BE2C (cell line): Measurements from ENCODE around the gene RNF130.

Source experiments
- DNase-seq: peaks from one replicate; pipeline ENCODE4 v3.0.0-alpha.2; 2020
- H3K27me3 ChIP-seq: fragments of 250-450 bp; sonication (Bioruptor Pico); 2 replicates; pipeline ENCODE4 v1.5.1; 2020; ENCODE audit warnings: mild to moderate bottlenecking
- H3K36me3 ChIP-seq: fragments of 250-450 bp; sonication (Bioruptor Pico); 2 replicates; pipeline ENCODE4 v1.5.1; 2020; ENCODE audit warnings: mild to moderate bottlenecking
- H3K4me1 ChIP-seq: fragments of 250-450 bp; sonication (Bioruptor Pico); 2 replicates; pipeline ENCODE4 v1.5.1; 2020
- H3K4me3 ChIP-seq: 2 replicates; pipeline ENCODE4 v1.5.1; 2011; ENCODE audit warnings: low read depth, low read length
- H3K9me3 ChIP-seq: fragments of 250-450 bp; sonication (Bioruptor Pico); 2 replicates; pipeline ENCODE4 v1.5.1; 2020
- TF ChIP-seq, protein P1 (sequence below): IDR thresholded peaks from 2 replicates; pipeline ENCODE4 v1.5.1; 2012; ENCODE audit warnings: mild to moderate bottlenecking, low read depth, low read length

Gene RNF130

DNA sequence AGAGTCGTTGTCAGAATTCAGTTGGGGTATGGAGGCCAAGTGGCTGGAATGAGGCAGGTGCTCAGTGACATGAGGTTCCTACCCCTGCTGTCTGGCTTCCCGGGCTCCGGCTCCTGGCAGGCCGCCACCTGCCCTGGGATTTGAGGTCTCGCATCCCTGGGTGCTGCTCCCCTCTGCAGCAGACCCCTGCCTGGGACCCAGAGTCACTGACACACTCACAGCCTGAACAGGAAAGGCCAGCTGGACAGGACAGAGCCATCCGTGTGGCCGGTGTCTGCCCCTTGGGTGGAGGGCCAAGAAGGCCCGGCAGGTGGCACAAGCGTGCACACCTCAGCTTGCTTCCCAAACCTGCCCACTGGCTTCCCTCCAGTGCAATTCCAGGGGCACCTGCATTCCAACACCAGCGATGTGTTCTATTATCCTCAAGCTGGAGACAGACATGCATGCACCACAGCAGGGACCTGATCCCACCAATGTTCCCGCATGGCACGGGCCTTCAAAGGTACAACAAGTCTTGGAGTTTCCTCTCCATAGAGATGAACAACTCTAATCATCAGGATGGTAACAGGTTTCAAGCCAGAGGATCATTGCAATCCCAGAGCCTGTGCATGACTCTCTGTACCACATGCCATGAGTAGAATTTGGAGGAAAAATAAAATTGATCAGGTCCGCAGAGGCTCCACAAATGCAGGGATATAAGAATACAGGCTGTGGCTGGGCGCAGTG is 45.6 kb upstream of the RNF130 start:
- H3K36me3 ChIP-seq: no peaks in the 10 kb centered on the region
- H3K4me3 ChIP-seq: no peak overlapping the region
- no peaks in the 10 kb centered on the region for H3K4me1 ChIP-seq
- H3K27me3 ChIP-seq: peaks cover 4% of the 10 kb centered on the region; the same call in 1 of the 2 replicates
- no peaks in the 10 kb centered on the region; the same call in 1 of the 2 replicates for H3K9me3 ChIP-seq
- no peak for DNase-seq
- TF ChIP-seq, protein P1, sequence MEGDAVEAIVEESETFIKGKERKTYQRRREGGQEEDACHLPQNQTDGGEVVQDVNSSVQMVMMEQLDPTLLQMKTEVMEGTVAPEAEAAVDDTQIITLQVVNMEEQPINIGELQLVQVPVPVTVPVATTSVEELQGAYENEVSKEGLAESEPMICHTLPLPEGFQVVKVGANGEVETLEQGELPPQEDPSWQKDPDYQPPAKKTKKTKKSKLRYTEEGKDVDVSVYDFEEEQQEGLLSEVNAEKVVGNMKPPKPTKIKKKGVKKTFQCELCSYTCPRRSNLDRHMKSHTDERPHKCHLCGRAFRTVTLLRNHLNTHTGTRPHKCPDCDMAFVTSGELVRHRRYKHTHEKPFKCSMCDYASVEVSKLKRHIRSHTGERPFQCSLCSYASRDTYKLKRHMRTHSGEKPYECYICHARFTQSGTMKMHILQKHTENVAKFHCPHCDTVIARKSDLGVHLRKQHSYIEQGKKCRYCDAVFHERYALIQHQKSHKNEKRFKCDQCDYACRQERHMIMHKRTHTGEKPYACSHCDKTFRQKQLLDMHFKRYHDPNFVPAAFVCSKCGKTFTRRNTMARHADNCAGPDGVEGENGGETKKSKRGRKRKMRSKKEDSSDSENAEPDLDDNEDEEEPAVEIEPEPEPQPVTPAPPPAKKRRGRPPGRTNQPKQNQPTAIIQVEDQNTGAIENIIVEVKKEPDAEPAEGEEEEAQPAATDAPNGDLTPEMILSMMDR: no peak

DNA sequence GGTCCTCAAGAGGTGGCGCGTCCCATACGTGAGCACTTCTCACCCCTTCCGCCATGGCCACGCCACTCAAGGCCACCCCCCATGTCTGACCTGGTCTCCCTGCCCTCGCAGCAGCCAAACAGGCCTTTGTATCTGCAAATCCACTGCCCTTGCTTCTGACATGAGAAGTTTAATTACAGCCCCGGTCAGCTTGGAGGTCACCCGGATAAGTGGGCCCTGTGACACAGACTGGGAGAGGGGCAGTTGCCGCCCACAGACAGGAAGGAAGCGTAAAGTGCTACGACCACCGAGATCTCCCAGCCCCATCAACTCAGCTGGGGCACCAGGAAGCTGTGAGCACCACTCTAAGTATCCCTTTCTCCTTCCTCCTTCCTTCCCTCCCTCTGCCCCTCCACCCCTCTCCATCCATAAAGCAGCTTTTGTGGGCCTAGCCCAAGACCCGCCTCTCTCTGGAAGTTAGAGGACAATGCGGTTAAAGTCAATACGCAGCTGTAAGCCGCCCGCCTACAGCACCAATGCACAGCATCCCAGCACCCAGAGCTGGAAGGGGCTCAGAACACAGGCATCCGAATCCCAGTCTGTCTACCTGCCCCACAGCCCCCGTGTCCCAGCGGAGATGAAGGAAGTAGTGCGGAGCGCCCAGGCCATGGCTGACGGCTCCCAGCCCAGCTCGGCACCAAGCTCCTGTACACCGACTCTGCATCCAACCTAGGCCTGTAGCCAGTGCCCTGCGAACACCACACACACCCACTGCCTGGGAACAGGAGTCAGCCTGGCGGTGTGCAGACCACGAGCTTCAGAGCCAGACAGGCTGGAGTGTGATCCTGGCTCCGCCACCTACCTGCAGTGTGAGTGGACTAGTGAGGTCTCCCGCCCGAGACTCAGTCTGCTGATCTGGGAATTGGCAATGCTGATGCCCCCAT is 44.8 kb upstream of the RNF130 start:
- H3K4me1 ChIP-seq: no peaks in the 10 kb centered on the region
- no peak overlapping the region for H3K4me3 ChIP-seq
- H3K36me3 ChIP-seq: no peaks in the 10 kb centered on the region
- TF ChIP-seq, protein P1: no peak
- no peak for DNase-seq
- H3K9me3 ChIP-seq: no peaks in the 10 kb centered on the region; the same call in 1 of the 2 replicates
- no peaks in the 10 kb centered on the region for H3K27me3 ChIP-seq

DNA sequence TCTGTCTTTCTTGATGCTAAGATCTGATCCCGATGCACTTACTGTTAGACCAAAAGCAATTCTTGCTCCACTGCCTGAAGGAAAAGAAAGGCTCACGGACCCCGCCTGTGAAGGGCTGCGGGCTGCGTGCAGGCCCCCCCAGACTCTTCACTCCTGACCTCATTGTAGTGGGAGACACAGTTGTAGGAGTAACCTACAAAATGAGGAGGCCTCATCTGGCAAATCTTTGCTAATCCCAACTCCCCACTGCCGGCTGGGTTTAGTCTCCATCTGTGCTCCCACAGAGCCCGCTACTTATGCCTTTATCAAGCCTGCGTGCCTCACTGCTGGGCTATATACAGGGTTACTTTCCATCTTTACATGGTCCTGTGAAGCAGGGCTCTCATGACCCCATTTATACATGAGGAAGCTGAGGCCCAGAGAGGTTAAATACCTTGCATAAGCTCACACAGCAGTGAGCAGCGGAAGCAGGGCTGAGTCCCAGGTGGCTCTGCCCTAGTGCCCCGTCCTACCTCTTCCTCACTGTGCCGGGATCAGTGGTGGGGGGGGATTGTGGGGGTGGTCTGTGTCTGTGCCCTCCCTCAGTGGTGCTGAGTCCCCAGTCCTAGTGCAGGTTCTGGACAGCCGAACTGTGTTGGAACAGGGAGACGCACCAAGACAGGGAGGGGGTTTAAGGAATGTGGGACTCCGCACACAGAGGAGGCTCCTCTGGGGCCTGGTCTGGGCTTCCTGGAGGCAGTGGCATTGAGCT is 43.9 kb upstream of the RNF130 start:
- Histone ChIP-seq H3K27me3 (no peaks in the 10 kb centered on the region), H3K4me1 (no peaks in the 10 kb centered on the region), H3K4me3 (no peak overlapping the region), H3K36me3 (no peaks in the 10 kb centered on the region), H3K9me3 (no peaks in the 10 kb centered on the region; the same call in 1 of the 2 replicates)
- TF ChIP-seq, protein P1: no peak
- no peak for DNase-seq

DNA sequence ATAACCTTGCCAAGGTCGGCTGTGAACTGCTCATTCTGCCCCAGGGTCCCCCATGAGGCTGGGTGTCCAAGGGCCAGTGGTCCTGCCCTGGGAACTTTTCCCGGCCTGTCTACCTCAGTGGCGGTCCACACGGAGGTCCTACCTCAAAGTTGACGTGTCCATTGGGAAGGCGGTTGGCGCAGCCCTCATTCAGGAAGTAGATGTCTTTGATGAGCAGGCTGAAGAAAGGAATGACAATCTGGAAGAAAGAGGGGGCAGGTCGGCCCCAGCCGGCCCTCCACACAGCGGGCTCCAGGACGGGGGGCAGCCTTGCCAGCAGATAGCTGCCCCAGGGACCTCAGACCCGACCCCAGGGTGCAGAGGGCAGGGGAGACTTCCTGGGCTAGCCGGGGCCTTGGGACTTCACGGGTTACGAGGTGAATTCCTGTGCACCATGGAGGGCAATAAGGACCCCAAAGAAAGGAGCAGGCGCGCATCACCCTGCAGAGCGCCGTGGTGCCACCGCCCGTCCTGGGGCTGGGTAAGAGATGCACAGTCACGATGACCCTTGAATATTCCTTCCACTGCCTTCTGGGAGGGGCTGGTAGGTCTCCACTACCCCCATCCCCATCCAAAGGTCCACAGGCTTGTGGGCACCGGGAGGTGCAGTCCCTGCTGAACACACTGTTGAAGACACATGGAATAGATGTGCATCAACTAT is 42.9 kb upstream of the RNF130 start:
- DNase-seq: no peak
- H3K27me3 ChIP-seq: no peaks in the 10 kb centered on the region
- no peaks in the 10 kb centered on the region for H3K36me3 ChIP-seq
- H3K4me1 ChIP-seq: no peaks in the 10 kb centered on the region
- no peak overlapping the region for H3K4me3 ChIP-seq
- H3K9me3 ChIP-seq: no peaks in the 10 kb centered on the region; the same call in 1 of the 2 replicates
- TF ChIP-seq, protein P1: no peak

DNA sequence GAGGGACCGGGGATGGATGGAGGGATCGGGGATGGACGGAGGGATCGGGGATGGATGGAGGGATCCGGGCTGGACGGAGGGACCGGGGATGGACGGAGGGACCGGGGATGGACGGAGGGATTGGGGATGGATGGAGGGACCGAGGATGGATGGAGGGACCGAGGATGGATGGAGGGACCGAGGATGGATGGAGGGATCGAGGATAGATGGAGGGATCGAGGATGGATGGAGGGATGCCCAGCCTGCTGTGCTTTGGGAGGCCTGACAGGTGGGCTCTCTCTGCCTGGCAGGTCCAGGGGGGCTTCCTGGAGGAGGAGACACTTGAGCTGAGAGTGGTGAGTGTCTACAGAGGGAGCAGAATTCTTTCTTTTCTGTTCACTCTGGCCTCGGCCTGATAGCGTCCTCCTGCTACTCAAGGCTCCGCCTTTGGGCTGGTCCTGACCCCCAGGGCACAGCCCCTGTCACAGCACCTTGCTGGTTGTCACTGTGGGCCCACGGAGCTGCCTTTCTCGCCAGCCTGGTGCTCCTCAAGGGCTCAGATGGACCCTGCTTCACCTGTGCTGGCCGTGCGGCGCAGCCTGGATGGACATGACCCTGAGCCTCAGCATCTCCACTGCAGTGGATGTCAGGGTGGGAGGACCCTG is 42.2 kb upstream of the RNF130 start:
- no peaks in the 10 kb centered on the region for H3K27me3 ChIP-seq
- no peak for DNase-seq
- no peaks in the 10 kb centered on the region for H3K36me3 ChIP-seq
- H3K9me3 ChIP-seq: no peaks in the 10 kb centered on the region; the same call in 1 of the 2 replicates
- H3K4me3 ChIP-seq: no peak overlapping the region
- TF ChIP-seq, protein P1: no peak
- H3K4me1 ChIP-seq: no peaks in the 10 kb centered on the region
